ENCODE data around the gene GFOD1. TPM values are rescaled to one million over a fixed set of nuclear protein-coding genes. Genes with fewer than 3 reads are reported as not detected.

Gene GFOD1
- total and polyA plus RNA-seq, 9 donors: 1.4 to 9.2 (median 3.7) TPM

- intact Hi-C loops (cut with DNase I): no loop called here
- no peaks in the 10 kb centered on the region for H3K27me3 ChIP-seq
- H3K4me3 ChIP-seq: no peak overlapping the region
- no peak for DNase-seq
- no peaks in the 10 kb centered on the region for H3K36me3 ChIP-seq
- H3K9me3 ChIP-seq: no peaks in the 10 kb centered on the region
- H3K4me1 ChIP-seq (ENCODE audit: insufficient read depth): no peaks in the 10 kb centered on the region
- TF ChIP-seq EP300 (IDR thresholded peaks at IDR 0.05) (no peak), POLR2A (IDR thresholded peaks at IDR 0.05) (no peak)
- TF ChIP-seq, protein P1, sequence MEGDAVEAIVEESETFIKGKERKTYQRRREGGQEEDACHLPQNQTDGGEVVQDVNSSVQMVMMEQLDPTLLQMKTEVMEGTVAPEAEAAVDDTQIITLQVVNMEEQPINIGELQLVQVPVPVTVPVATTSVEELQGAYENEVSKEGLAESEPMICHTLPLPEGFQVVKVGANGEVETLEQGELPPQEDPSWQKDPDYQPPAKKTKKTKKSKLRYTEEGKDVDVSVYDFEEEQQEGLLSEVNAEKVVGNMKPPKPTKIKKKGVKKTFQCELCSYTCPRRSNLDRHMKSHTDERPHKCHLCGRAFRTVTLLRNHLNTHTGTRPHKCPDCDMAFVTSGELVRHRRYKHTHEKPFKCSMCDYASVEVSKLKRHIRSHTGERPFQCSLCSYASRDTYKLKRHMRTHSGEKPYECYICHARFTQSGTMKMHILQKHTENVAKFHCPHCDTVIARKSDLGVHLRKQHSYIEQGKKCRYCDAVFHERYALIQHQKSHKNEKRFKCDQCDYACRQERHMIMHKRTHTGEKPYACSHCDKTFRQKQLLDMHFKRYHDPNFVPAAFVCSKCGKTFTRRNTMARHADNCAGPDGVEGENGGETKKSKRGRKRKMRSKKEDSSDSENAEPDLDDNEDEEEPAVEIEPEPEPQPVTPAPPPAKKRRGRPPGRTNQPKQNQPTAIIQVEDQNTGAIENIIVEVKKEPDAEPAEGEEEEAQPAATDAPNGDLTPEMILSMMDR (IDR thresholded peaks at IDR 0.05): no peak
- no peak overlapping the region for H3K27ac ChIP-seq
Observed at GRCh38 chr6:13314806-13315205, 172.6 kb downstream of the GFOD1 start.

DNA sequence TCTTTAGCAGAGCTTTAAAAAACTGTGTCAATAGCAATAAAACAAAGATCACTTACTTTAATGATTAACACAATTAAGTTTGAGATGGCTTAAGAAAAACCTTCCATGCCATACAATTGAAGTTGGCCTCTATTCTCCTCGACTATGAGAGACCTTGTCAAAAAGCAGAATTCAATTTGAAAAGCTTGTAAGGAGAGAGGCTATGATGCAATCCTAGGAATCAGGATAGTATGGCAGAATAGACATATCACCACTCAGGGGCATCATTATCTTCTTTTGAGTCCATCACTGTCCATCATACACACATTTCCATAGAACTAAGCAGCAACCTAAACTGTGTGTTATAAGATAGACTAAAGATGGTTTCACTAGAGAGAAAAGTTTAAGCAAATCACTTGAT, 176.2 kb downstream of the GFOD1 start:
- DNase-seq: no peak
- H3K4me3 ChIP-seq: no peak overlapping the region
- H3K27ac ChIP-seq: no peak overlapping the region
- WGBS, 3 donors: 0 to 90% (median 85%) methylated on average over 1 of the region's 1 CpG
- TF ChIP-seq POLR2A (IDR thresholded peaks at IDR 0.05): no peak
- TF ChIP-seq, protein P1 (IDR thresholded peaks at IDR 0.05): no peak
- TF ChIP-seq EP300 (IDR thresholded peaks at IDR 0.05): no peak
- no peaks in the 10 kb centered on the region for H3K36me3 ChIP-seq
- no peaks in the 10 kb centered on the region for H3K4me1 ChIP-seq (ENCODE audit: insufficient read depth)
- intact Hi-C loops (cut with DNase I): no loop called here
- no peaks in the 10 kb centered on the region for H3K9me3 ChIP-seq
- no peaks in the 10 kb centered on the region for H3K27me3 ChIP-seq

DNA sequence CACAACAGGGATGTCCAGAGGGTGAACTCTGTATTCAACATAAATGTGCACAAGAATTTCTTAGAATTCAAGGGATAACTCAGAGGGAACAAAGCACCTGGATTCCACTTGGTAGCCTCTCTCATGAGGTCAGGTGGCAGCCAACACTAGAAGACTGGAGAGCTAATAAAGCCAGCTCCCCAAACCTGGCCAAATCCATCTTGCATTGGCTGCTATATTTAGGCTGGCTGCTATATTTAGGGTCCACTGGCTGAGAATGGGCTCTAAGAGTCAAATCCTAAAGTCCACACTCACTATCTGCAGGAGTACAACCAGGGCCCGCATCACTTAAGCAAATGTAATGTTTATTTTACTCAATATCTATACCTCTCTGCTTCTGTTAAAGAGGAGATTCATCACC, 179.1 kb downstream of the GFOD1 start:
- peaks cover 3% of the 10 kb centered on the region for H3K4me1 ChIP-seq (ENCODE audit: insufficient read depth)
- H3K27me3 ChIP-seq: no peaks in the 10 kb centered on the region
- H3K4me3 ChIP-seq: no peak overlapping the region
- intact Hi-C loops (cut with DNase I): no loop called here
- WGBS, 3 donors: 84 to 95% (median 94%) methylated on average over 1 of the region's 1 CpG
- DNase-seq: no peak
- TF ChIP-seq, protein P1 (IDR thresholded peaks at IDR 0.05): no peak
- TF ChIP-seq POLR2A (IDR thresholded peaks at IDR 0.05): no peak
- no peak overlapping the region for H3K27ac ChIP-seq
- no peaks in the 10 kb centered on the region for H3K9me3 ChIP-seq
- H3K36me3 ChIP-seq: no peaks in the 10 kb centered on the region

Other genes with a start within 250 kb of the GFOD1 start
- gene TBC1D7, start 159.1 kb downstream of the GFOD1 start, total RNA-seq: 10 to 100 TPM in 1 of 7 donors, 1 to 10 TPM in 6; 4.7 to 10.2 (median 6.1) TPM
- 10 to 100 TPM in 1 of 2 donors, 1 to 10 TPM in 1; 7.7 to 11.9 TPM for gene TBC1D7, start 159.1 kb downstream of the GFOD1 start, polyA plus RNA-seq
- 10 to 100 TPM in 6 of 7 donors, 1 to 10 TPM in 1; 9.9 to 22.2 (median 13.0) TPM for gene SIRT5, start 87.0 kb upstream of the GFOD1 start, total RNA-seq
- gene SIRT5, start 87.0 kb upstream of the GFOD1 start, polyA plus RNA-seq: 10 to 100 TPM in 1 of 2 donors, 1 to 10 TPM in 1; 7.3 to 19.1 TPM
- 10 to 100 TPM; 49.3 to 77.7 (median 58.6) TPM for gene NOL7, start 127.7 kb upstream of the GFOD1 start, total RNA-seq
- gene NOL7, start 127.7 kb upstream of the GFOD1 start, polyA plus RNA-seq: 10 to 100 TPM; 63.6 to 67.5 TPM
- 10 to 100 TPM; 26.5 to 40.8 (median 37.0) TPM for gene RANBP9, start 224.2 kb upstream of the GFOD1 start, total RNA-seq
- 10 to 100 TPM; 24.8 to 50.6 TPM for gene RANBP9, start 224.2 kb upstream of the GFOD1 start, polyA plus RNA-seq

All from ovary (tissue), 9 donors.